ENCODE measurements around the gene ZBTB20.
"Not testable (repeated sequence)": the region's sequence is repeated elsewhere in the genome, so short reads cannot be mapped to it uniquely, and the experiment has no call there.

The ZBTB20 gene

DNA sequence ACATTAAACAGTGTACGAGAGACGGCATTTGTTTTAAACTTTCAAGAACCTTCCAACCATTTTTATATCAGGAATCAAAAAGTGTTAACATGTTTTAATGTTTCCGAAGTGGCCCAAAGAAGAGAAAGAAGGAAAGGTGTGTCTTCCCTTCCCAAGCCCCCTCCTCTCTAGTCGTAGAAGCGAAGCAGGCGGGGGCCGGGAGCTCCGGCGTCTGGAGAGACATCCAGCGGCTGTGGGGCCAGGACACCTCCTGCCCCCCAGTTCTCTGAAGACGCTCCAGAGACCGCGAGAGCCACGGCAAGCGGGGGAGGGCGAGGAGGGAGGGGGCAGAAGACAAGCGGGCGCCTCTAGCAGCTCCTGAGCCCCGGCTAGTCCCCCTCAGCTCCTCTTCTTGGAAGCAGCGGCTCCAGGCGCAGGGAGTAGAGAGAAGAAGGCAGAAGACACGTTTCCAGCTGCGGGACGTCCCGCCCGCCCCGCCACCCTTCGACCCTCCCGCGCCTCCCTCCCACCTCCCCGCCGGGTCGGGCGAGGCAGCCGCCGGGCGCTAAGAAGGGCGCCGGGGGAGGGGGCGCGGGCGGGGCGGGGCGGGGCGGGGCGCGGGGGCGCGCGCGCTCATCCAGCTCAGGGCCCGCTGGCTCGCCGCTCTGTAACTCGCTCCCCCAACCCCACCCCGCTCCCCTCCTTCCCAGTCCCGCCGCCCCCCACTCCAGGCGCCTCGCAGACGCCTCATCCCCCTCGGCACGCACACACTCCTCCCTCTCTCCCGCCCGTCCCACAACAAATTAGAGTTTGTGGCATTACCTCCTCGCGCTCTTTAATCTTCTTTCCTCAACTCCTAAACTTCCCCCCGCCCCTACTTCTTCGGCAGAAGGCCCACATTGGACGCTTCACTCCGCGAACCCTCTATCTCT is at the start of gene ZBTB20:
TSS of gene ZBTB20 (minus strand) at position 871 of the 911 bp plus-strand sequence.
- DNase-seq: peak; percentile 51

- no peak for DNase-seq
These were observed 47.4 kb upstream of the ZBTB20 start for GRCh38 chr3:115194476-115194875.

GRCh38 chr3:115190747-115191146 is 43.7 kb upstream of the ZBTB20 start:
- DNase-seq: no peak

GRCh38 chr3:115187149-115187757 is 40.2 kb upstream of the ZBTB20 start:
- DNase-seq: no peak

DNA sequence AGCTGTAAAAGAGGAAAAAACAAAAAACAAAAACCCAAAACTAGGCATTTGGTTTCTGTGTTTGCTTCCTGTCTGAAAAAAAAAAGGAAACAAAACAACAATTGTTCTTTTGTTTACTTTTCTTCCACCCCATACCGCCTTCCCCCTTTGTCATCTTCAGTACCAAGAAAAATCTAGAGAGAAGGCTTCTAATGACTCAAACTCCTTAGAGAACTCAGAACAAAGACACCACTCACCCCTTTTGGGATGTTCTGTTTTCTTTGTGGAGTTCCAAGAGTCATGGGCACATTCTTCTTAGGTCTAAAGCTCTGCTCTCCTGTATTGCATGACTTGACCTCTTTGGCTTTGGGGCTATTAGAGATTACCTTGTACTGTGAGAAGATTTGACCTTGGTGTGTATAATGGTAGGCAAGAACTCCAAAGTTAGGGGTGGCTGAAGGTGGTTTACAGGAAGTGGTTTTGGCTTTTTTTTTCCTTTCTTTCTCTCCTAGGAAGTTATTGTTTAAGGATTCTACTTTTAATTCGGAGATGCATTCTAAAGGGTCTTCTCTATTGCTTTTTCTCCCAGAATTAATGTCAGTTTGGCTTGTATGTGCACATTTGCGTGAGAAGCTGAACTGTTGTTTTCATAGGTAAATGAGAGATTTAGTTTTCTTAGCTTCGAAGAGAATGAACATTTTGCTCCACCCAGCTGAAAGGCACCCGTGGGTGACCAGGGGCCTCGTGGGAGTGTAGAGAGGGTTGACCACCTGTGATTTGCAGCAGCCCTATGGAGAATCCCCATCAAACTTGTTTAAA is 39.5 kb upstream of the ZBTB20 start:
- no peak for DNase-seq

DNA sequence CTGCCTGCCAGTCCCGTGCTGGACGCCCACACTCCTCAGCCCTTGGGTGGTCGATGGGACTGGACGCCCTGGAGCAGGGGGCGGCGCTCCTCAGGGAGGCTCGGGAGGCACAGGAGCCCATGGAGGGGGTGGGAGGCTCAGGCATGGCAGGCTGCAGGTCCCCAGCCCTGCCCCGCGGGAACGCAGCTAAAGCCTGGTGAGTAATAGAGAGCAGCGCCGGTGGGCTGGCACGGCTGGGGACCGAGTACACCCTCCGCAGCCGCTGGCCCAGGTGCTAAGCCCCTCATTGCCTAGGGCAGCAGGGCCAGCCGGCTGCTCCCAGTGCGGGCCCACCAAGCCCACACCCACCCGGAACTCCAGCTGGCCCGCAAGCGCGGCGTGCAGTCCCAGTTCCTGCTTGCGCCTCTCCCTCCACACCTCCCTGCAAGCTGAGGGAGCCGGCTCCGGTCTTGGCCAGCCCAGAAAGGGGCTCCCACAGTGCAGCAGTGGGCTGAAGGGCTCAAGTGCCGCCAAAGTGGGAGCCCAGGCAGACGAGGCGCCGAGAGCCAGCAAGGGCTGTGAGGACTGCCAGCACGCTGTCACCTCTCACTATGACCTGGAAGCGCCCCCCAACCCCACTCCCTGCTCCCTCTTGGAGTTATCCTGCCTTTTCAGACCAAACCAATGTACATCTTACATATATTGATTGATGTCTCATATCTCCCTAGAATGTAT is 37.9 kb upstream of the ZBTB20 start:
- not testable (repeated sequence) for DNase-seq

DNA sequence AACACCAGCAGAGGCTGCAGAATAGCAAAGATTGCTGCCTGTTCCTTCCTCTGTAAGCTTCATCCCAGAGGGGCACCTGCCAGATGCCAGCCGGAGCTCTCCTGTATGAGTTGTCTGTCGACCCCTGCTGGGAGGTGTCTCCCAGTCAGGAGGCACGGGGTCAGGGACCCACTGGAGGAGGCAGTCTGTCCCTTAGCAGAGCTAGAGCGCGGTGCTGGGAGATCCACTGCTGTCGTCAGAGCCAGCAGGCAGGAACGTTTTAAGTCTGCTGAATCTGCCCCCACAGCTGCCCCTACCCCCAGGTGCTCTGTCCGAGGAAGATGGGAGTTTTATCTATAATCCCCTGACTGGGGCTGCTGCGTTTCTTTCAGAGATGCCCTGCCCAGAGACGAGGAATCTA is 31.8 kb upstream of the ZBTB20 start:
- not testable (repeated sequence) for DNase-seq

- no peak for DNase-seq
These were observed 22.7 kb upstream of the ZBTB20 start for GRCh38 chr3:115169808-115170207.

- no peak for DNase-seq
These were observed 18.6 kb upstream of the ZBTB20 start for GRCh38 chr3:115165701-115166100.

DNA sequence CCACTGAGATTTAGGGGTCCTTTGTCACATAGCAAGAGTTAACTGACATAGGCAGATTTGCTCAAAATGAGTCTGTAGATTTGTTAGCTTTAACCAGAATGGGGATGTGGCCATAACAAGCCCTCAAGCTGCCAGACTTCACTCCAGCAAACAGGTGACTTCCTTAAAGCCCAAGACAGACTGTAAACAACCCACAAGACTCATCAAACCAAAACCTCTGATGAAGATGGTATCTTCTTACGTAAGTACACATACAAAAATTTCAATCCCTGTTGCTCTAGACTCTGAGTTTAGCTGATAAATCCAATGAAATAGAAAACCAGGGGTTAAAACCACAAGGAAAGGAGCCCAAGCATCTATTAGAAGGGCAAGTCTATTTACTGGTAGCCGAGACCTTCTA is 18.2 kb upstream of the ZBTB20 start:
- DNase-seq: no peak

DNA sequence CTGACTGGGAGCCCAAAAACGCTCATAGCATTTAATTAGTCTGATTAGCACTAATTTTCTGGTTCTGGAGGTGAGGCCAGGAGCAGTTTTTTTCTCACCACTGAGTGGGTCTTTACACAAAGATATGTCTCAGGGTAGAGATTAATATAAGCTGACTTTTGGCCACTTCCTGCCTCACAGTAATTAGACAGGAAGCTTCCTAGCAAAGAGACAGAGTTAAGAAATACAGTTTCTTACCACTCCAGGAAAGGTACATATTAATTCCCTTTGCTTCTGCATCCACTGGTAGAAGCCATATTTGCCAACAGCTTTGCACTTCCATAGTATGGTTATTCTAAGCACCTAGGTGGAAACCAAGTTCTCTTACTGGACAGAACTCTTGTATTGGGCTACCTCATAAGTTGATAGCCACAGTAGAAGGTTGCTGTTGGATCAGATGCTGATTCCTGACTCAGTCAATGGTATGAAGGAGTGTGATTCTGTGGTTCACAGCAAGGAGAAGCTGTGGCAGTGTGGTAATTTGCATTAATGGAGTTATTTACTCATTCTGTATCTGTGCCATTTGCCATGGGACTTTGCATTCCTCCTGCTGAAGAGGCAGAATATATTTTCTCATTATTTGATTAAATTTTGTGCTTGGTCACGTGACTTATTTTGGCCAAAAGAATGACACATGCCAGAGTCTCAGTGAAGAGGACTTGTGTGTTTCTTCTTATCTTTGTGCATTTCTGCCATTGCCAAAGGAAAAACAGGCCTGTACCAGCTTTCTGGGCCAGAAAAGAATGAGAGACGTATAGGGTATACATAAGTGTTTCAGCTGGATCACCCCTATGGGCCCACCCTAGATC is 17.5 kb upstream of the ZBTB20 start:
- no peak for DNase-seq

DNA sequence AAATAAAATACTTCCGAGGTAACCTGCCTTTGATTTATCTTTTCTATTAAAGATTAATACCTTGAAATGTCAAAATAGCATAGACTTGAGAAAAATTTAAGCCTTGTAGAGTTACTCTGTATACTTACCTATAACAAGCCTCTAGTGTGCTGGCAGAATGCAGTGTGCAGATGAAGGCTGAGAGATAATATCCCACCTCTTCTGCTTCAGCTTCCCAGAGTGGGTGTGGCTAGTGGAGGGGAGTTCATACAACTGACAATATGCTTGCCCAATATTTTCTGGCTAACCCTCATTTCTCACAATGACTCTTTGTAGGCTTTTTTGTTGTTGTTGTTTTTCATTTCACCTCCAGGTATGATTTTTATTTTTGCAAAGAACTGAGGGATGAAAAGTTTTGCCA is 15.7 kb upstream of the ZBTB20 start:
- no peak for DNase-seq

- DNase-seq: no peak
These were observed 14.8 kb upstream of the ZBTB20 start for GRCh38 chr3:115161866-115162265.

GRCh38 chr3:115161168-115161834 is 14.2 kb upstream of the ZBTB20 start:
- no peak for DNase-seq

DNA sequence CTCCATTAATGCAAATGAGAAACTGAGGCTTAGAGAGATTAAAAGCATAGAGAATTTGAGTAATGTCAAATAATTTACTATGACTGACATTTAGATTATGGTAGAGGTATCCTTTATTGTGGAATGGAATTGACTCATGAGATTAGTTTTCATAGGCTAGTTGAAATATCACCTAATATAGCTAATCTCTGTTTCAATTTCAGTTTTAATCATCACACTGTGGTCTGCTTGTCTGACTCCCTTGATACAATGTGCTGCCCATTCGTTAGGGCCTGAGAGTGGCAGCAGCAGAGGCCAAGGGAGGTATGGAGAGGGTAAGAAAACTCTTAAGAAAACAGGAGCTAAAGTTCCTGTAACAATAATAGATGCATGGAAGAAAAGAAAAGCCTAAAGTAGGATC is 13.2 kb upstream of the ZBTB20 start:
- DNase-seq: no peak

DNA sequence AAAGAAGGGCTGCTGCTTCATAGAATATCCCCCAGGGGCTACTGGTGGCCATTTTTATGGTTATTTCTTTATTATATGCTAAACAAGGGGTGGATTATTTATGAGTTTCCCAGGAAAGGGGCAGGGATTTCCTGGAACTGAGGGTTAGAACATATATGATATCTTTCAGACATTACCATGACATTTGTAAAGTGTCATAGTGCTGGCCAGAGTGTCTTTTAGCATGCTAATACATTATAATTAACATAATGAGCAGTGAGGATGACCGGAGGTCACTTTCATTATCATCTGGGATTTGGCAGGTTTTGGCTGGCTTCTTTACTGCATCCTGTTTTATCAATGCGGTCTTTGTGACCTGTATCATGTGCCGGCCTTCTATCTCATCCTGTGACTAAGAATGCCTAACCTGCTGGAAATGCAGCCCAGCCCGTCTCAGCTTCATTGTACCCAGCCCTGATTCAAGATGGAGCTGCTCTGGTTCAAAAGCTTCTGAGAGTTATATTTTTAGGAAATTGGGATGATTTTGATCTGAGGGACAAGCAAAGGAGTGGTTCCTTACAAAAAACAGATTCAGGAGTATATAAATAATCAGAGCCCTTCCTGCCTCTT is 9.1 kb upstream of the ZBTB20 start:
- no peak for DNase-seq

DNA sequence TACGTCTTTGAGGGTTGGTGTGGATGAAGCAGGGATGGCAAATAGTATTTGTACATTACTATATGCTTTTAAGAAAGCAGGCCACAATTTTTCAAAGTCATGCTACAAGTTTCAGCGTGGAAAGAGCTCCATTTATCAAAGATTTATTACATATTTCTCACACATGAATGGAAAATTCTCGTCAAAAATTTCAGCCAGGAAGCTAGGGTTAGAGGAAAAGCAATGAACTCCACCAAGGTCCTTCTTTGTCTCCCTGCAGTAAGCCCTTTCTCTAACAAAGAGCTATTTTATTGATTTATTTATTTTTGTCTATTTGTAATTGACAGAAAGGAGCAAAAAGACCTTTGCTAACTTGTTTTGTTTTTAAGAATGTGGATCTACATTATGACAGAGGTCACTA is 7.5 kb upstream of the ZBTB20 start:
- no peak for DNase-seq

- no peak for DNase-seq
These were observed 4.8 kb upstream of the ZBTB20 start for GRCh38 chr3:115151921-115152320.

DNA sequence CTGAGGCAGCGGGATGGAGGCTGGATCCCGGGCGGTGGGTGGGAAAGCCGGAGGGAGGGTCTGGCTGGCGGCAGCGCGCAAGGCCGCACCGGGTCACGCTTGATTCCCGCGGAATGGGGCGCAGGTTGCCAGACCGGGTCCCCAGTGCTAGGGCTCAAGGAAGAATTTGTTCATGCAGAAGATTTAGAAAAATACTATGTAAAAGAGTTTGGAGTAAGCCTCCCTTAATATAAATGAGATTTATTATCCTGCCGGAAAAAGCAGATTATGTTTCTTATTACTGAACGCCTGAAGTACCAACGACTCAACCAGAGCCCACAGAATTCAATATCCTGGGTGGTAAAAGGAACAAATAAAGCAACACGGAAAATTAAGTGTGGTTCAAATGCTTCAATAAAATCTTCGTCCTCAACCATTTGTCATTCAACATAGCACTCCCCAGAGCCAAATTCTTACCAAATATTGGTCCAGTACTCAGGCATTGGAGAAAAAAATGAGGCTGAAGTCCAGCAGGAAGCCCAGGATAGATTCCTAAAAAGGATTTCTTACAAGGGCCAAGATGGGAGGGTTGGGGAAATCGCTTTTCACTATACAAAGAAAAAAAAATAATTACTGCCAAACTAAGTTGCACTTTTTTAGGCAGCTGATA is 1.2 kb upstream of the ZBTB20 start:
- DNase-seq: no peak
